Common myeloid progenitor, CD34-positive (primary cell): ENCODE results near the gene DRD1.
"Not testable (repeated sequence)": the region's sequence is repeated elsewhere in the genome, so short reads cannot be mapped to it uniquely, and the experiment has no call there.

ENCODE experiments used
- CTCF ChIA-PET: fragments of 350-600 bp; sonication (Branson Sonifier 250); formaldehyde crosslinking; loops from one replicate; lab custom pipeline; 2021; ENCODE audit warnings: antibody characterized with exemption; lab: Charles Lee
- POLR2A ChIA-PET: fragments of 350-600 bp; sonication (Branson Sonifier 250); formaldehyde crosslinking; loops from one replicate; lab custom pipeline; 2021; ENCODE audit warnings: antibody characterized with exemption; lab: Charles Lee
- DNase-seq, 3 donors: peaks; one replicate each; pipeline versions ENCODE4 v3.0.0 to v3.0.0-alpha.2; 2013
- H3K27ac ChIP-seq, 2 experiments: 1 replicate in 1 of 2; 2 replicates in 1 of 2; pipeline ENCODE4 v1.7.0; 2013; ENCODE audit warnings: inconsistent platforms in 2 of 2, low read length in 2 of 2, mild to moderate bottlenecking in 2 of 2, low read depth in 1 of 2, moderate library complexity in 1 of 2; ENCODE audit not compliant: severe bottlenecking in 2 of 2, insufficient read depth in 1 of 2, poor library complexity in 1 of 2
- H3K27me3 ChIP-seq, 5 experiments: replicated peaks in 2 of 5; 1 replicate in 3 of 5; 2 replicates in 2 of 5; pipeline versions ENCODE4 v1.6.1 to v1.7.0; 2013; ENCODE audit warnings: low read length in 4 of 5, mild to moderate bottlenecking in 2 of 5, moderate library complexity in 2 of 5, inconsistent platforms in 1 of 5; ENCODE audit not compliant: insufficient read depth in 5 of 5, control insufficient read depth in 4 of 5
- H3K36me3 ChIP-seq, 4 experiments: 1 replicate in 2 of 4; 2 replicates in 2 of 4; pipeline versions ENCODE4 v1.6.1 to v1.7.0; 2013; ENCODE audit warnings: low read length in 3 of 4, control low read depth in 1 of 4, mild to moderate bottlenecking in 1 of 4; ENCODE audit not compliant: control insufficient read depth in 4 of 4, insufficient read depth in 4 of 4
- H3K4me1 ChIP-seq, 4 experiments: 1 replicate in 3 of 4; 2 replicates in 1 of 4; pipeline versions ENCODE4 v1.6.1 to v1.7.1; 2013; ENCODE audit warnings: low read length in 3 of 4, mild to moderate bottlenecking in 3 of 4, control low read depth in 1 of 4, inconsistent platforms in 1 of 4, moderate library complexity in 1 of 4; ENCODE audit not compliant: control insufficient read depth in 4 of 4, insufficient read depth in 4 of 4; ENCODE audit errors: control extremely low read depth in 1 of 4
- H3K4me3 ChIP-seq, 7 experiments: 1 replicate in 4 of 7; 2 replicates in 3 of 7; pipeline versions ENCODE4 v1.5.1 to v1.7.0; 2013; ENCODE audit warnings: mild to moderate bottlenecking in 7 of 7, low read length in 6 of 7, moderate library complexity in 6 of 7, inconsistent platforms in 2 of 7, low read depth in 2 of 7, control low read depth in 1 of 7; ENCODE audit not compliant: insufficient read depth in 4 of 7, control insufficient read depth in 1 of 7; ENCODE audit errors: extremely low read depth in 1 of 7
- H3K9me3 ChIP-seq, 5 experiments: 1 replicate in 4 of 5; 2 replicates in 1 of 5; pipeline versions ENCODE4 v1.6.1 to v1.7.1; 2013; ENCODE audit warnings: low read length in 4 of 5, mild to moderate bottlenecking in 2 of 5, inconsistent platforms in 1 of 5, low read depth in 1 of 5, moderate library complexity in 1 of 5; ENCODE audit not compliant: control insufficient read depth in 4 of 5, insufficient read depth in 2 of 5; ENCODE audit errors: control extremely low read depth in 1 of 5
- WGBS: methylation state at CpG from one replicate; pipeline ENCODE4 v1.1.5; 2013; ENCODE audit not compliant: insufficient coverage; 5-methylcytosine and 5-hydroxymethylcytosine counted together

Gene DRD1

GRCh38 chr5:175420383-175420782, 23.6 kb downstream of the DRD1 start:
- ChIA-PET CTCF (no interaction called here), POLR2A (no interaction called here)
- DNase-seq = no peak
- Histone ChIP-seq H3K27ac (no peak overlapping the region), H3K9me3 (peaks cover 0 to 2% (median 0%) of the 10 kb centered on the region in 5 experiments), H3K4me1 (no peaks in the 10 kb centered on the region), H3K36me3 (no peaks in the 10 kb centered on the region), H3K4me3 (no peak overlapping the region), H3K27me3 (peaks cover 0 to 2% (median 0%) of the 10 kb centered on the region in 5 experiments)

DNA sequence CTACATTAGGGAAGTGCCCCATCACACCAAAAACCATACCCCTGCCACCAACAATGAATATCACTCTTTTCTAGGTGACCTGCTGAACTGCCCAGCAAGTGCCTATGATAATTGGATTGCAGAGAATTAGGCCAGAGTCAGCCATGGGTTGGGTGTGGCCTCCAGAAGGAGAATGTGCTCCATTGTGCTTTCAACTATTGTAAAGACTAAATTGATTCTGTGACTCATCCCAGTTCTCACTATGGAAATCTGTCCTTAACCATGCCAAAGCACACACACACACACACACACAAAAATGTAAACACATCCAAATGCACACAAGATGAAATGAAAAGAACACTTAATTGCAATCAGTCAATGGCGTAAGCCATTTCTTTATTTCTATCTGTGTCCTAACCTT, 25.7 kb downstream of the DRD1 start:
- POLR2A ChIA-PET = no interaction called here
- H3K9me3 ChIP-seq = peaks cover 0 to 4% (median 0%) of the 10 kb centered on the region in 5 experiments
- H3K4me3 ChIP-seq = no peak overlapping the region
- CTCF ChIA-PET = no interaction called here
- H3K27ac ChIP-seq = no peak overlapping the region
- no peaks in the 10 kb centered on the region for H3K36me3 ChIP-seq
- no peaks in the 10 kb centered on the region for H3K4me1 ChIP-seq
- 100% methylated on average over 1 of the region's 1 CpG for WGBS
- no peak for DNase-seq
- H3K27me3 ChIP-seq = peaks cover 0 to 4% (median 0%) of the 10 kb centered on the region in 5 experiments

DNA sequence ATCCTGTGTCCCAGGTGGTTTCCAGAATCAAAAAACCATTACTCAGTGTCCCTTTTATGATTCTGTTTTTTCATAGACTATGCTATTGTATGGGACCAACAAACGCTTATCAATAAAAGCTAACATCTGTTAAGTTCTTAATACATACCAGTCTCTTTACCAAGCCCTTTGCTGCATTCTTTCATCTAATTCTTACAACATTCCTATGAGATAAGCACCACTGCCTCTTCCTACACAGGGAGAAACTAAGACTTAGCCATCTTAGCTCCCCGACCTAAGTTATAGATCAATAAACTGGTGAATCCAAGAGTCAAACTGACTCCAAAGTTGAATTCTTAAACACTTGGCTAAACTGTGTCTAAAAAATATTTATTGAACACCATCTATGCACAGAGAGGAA, 26.6 kb downstream of the DRD1 start:
- Histone ChIP-seq H3K4me3 (no peak overlapping the region), H3K36me3 (no peaks in the 10 kb centered on the region), H3K27me3 (peaks cover 0 to 4% (median 3%) of the 10 kb centered on the region in 5 experiments), H3K4me1 (no peaks in the 10 kb centered on the region), H3K27ac (no peak overlapping the region), H3K9me3 (peaks cover 0 to 4% (median 0%) of the 10 kb centered on the region in 5 experiments)
- ChIA-PET POLR2A (no interaction called here), CTCF (no interaction called here)
- DNase-seq = no peak
- 93% methylated on average over 2 of the region's 2 CpGs for WGBS

GRCh38 chr5:175415303-175415702, 28.7 kb downstream of the DRD1 start:
- H3K9me3 ChIP-seq = peaks cover 0 to 4% (median 0%) of the 10 kb centered on the region in 5 experiments
- H3K36me3 ChIP-seq = no peaks in the 10 kb centered on the region
- H3K4me1 ChIP-seq = no peaks in the 10 kb centered on the region
- no peak overlapping the region for H3K4me3 ChIP-seq
- ChIA-PET POLR2A (no interaction called here), CTCF (interaction anchor here (0.7 to 1.0 kb wide), 2 partner anchors 16 to 49 kb away, joined by 3 read pairs; no protein-coding TSS in a partner anchor)
- no CpG with 5 or more reads among the region's 2 CpGs for WGBS
- no peak overlapping the region for H3K27ac ChIP-seq
- DNase-seq = no peak
- H3K27me3 ChIP-seq = peaks cover 0 to 4% (median 3%) of the 10 kb centered on the region in 5 experiments

GRCh38 chr5:175410926-175411325, 33.1 kb downstream of the DRD1 start:
- no peak for DNase-seq
- no CpG with 5 or more reads among the region's 2 CpGs for WGBS
- peaks cover 0 to 5% (median 4%) of the 10 kb centered on the region in 5 experiments for H3K27me3 ChIP-seq
- no peak overlapping the region for H3K4me3 ChIP-seq
- no peak overlapping the region for H3K27ac ChIP-seq
- POLR2A ChIA-PET = no interaction called here
- H3K4me1 ChIP-seq = no peaks in the 10 kb centered on the region
- H3K9me3 ChIP-seq = peaks cover 0 to 2% (median 0%) of the 10 kb centered on the region in 5 experiments
- H3K36me3 ChIP-seq = no peaks in the 10 kb centered on the region
- CTCF ChIA-PET = no interaction called here

GRCh38 chr5:175406300-175406699, 37.7 kb downstream of the DRD1 start:
- POLR2A ChIA-PET = interaction anchor here (0.6 kb wide), 2 partner anchors 287 to 1395 kb away, joined by 4 read pairs; no protein-coding TSS in a partner anchor
- no CpG with 5 or more reads among the region's 3 CpGs for WGBS
- CTCF ChIA-PET = no interaction called here
- H3K36me3 ChIP-seq = no peaks in the 10 kb centered on the region
- no peak for DNase-seq
- H3K4me3 ChIP-seq = no peak overlapping the region
- no peaks in the 10 kb centered on the region for H3K4me1 ChIP-seq
- peaks cover 0 to 3% (median 0%) of the 10 kb centered on the region in 5 experiments for H3K9me3 ChIP-seq
- no peak overlapping the region for H3K27ac ChIP-seq
- peaks cover 0 to 2% (median 0%) of the 10 kb centered on the region in 5 experiments for H3K27me3 ChIP-seq

GRCh38 chr5:175397590-175398297, 46.2 kb downstream of the DRD1 start:
- H3K27ac ChIP-seq, H3K36me3 ChIP-seq, H3K4me1 ChIP-seq, DNase-seq, POLR2A ChIA-PET, H3K4me3 ChIP-seq, H3K9me3 ChIP-seq, CTCF ChIA-PET: not testable (repeated sequence)
- WGBS = 76% methylated on average over 5 of the region's 28 CpGs
- H3K27me3 ChIP-seq = peaks cover 0 to 12% (median 0%) of the 10 kb centered on the region in 5 experiments
